ENCODE results near the gene NUDT4B.
"Not testable (repeated sequence)": the region's sequence is repeated elsewhere in the genome, so short reads cannot be mapped to it uniquely, and the experiment has no call there.

The NUDT4B gene

GRCh38 chr1:148748563-148749334 is at the start of gene NUDT4B:
NUDT4B (plus strand) TSS chr1:148748774; CDS start chr1:148748953, 179 bp downstream.
- not testable (repeated sequence) for DNase-seq (ENCODE audit: low read depth, low spot score)

- DNase-seq (ENCODE audit: low read depth, low spot score), result not testable (repeated sequence)
These were observed 49.2 kb upstream of the NUDT4B start for GRCh38 chr1:148699357-148699756.

- DNase-seq (ENCODE audit: low read depth, low spot score), result not testable (repeated sequence)
These were observed 46.3 kb upstream of the NUDT4B start for GRCh38 chr1:148702242-148702641.

- not testable (repeated sequence) for DNase-seq (ENCODE audit: low read depth, low spot score)
These were observed 44.5 kb upstream of the NUDT4B start for GRCh38 chr1:148703973-148704591.

- not testable (repeated sequence) for DNase-seq (ENCODE audit: low read depth, low spot score)
These were observed 43.1 kb upstream of the NUDT4B start for GRCh38 chr1:148705316-148705948.

GRCh38 chr1:148708779-148709333 is 39.7 kb upstream of the NUDT4B start:
- not testable (repeated sequence) for DNase-seq (ENCODE audit: low read depth, low spot score)

GRCh38 chr1:148710772-148711523 is 37.6 kb upstream of the NUDT4B start:
- DNase-seq (ENCODE audit: low read depth, low spot score), result not testable (repeated sequence)

GRCh38 chr1:148712353-148712752 is 36.2 kb upstream of the NUDT4B start:
- DNase-seq (ENCODE audit: low read depth, low spot score), result not testable (repeated sequence)

GRCh38 chr1:148715518-148715917 is 33.1 kb upstream of the NUDT4B start:
- DNase-seq (ENCODE audit: low read depth, low spot score), result not testable (repeated sequence)

GRCh38 chr1:148716966-148717520 is 31.5 kb upstream of the NUDT4B start:
- not testable (repeated sequence) for DNase-seq (ENCODE audit: low read depth, low spot score)

- DNase-seq (ENCODE audit: low read depth, low spot score), result not testable (repeated sequence)
These were observed 27.7 kb upstream of the NUDT4B start for GRCh38 chr1:148720918-148721317.

- not testable (repeated sequence) for DNase-seq (ENCODE audit: low read depth, low spot score)
These were observed 25.8 kb upstream of the NUDT4B start for GRCh38 chr1:148722758-148723157.

GRCh38 chr1:148723515-148723914 is 25.1 kb upstream of the NUDT4B start:
- DNase-seq (ENCODE audit: low read depth, low spot score), result not testable (repeated sequence)

- not testable (repeated sequence) for DNase-seq (ENCODE audit: low read depth, low spot score)
These were observed 23.7 kb upstream of the NUDT4B start for GRCh38 chr1:148724872-148725271.

GRCh38 chr1:148727862-148728261 is 20.7 kb upstream of the NUDT4B start:
- not testable (repeated sequence) for DNase-seq (ENCODE audit: low read depth, low spot score)

- not testable (repeated sequence) for DNase-seq (ENCODE audit: low read depth, low spot score)
These were observed 19.4 kb upstream of the NUDT4B start for GRCh38 chr1:148729128-148729527.

GRCh38 chr1:148729541-148729940 is 19.0 kb upstream of the NUDT4B start:
- not testable (repeated sequence) for DNase-seq (ENCODE audit: low read depth, low spot score)

GRCh38 chr1:148732277-148732676 is 16.3 kb upstream of the NUDT4B start:
- DNase-seq (ENCODE audit: low read depth, low spot score), result not testable (repeated sequence)

GRCh38 chr1:148733585-148734310 is 14.8 kb upstream of the NUDT4B start:
- DNase-seq (ENCODE audit: low read depth, low spot score), result not testable (repeated sequence)

- not testable (repeated sequence) for DNase-seq (ENCODE audit: low read depth, low spot score)
These were observed 14.3 kb upstream of the NUDT4B start for GRCh38 chr1:148734311-148734662.

All from activated naive CD8-positive, alpha-beta T cell treated with anti-CD3 and anti-CD28 coated beads, Interleukin-2, amount 50 U/mL, for 16 hours (primary cell).